OCI-LY7 (cell line): ENCODE measurements around the gene C2orf66.

Source experiments
- EZH2phosphoT487 ChIP-seq: fragments of 200-600 bp; sonication (generic); IDR thresholded peaks from 2 replicates; pipeline ENCODE4 v1.6.1; 2018; ENCODE audit warnings: low read depth, borderline replicate concordance, mild to moderate bottlenecking, mixed run types, antibody characterized with exemption, low read length, moderate library complexity, mixed read lengths
- TF ChIP-seq, protein P1 (sequence below): fragments of 200-600 bp; sonication (generic); conservative IDR thresholded peaks from 2 replicates; pipeline ENCODE4 v1.5.1; 2014; ENCODE audit warnings: mild to moderate bottlenecking, antibody characterized with exemption, low read length, moderate library complexity, mixed read lengths

GRCh38 chr2:196821195-196821594, 12.0 kb upstream of the C2orf66 start:
- TF ChIP-seq, protein P1, sequence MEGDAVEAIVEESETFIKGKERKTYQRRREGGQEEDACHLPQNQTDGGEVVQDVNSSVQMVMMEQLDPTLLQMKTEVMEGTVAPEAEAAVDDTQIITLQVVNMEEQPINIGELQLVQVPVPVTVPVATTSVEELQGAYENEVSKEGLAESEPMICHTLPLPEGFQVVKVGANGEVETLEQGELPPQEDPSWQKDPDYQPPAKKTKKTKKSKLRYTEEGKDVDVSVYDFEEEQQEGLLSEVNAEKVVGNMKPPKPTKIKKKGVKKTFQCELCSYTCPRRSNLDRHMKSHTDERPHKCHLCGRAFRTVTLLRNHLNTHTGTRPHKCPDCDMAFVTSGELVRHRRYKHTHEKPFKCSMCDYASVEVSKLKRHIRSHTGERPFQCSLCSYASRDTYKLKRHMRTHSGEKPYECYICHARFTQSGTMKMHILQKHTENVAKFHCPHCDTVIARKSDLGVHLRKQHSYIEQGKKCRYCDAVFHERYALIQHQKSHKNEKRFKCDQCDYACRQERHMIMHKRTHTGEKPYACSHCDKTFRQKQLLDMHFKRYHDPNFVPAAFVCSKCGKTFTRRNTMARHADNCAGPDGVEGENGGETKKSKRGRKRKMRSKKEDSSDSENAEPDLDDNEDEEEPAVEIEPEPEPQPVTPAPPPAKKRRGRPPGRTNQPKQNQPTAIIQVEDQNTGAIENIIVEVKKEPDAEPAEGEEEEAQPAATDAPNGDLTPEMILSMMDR = no peak
- no peak for TF ChIP-seq EZH2phosphoT487
